ENCODE results near the gene MEGF11.

MEGF11 gene

GRCh38 chr15:66253418-66254088 is at the start of gene MEGF11:
MEGF11 (minus strand) TSS chr15:66253750; CDS start chr15:66128403, 125,347 bp downstream.
- peak; percentile 36 for DNase-seq (ENCODE audit: low spot score)

GRCh38 chr15:66302489-66303278 is 49.1 kb upstream of the MEGF11 start:
- no peak for DNase-seq (ENCODE audit: low spot score)

- no peak for DNase-seq (ENCODE audit: low spot score)
Measured at GRCh38 chr15:66298803-66299251, 45.3 kb upstream of the MEGF11 start.

- no peak for DNase-seq (ENCODE audit: low spot score)
Measured at GRCh38 chr15:66296186-66296585, 42.6 kb upstream of the MEGF11 start.

- DNase-seq (ENCODE audit: low spot score): peak; percentile 66
Measured at GRCh38 chr15:66294932-66295235, 41.3 kb upstream of the MEGF11 start.

GRCh38 chr15:66294157-66294931 is 40.8 kb upstream of the MEGF11 start:
- peak; percentile 50 for DNase-seq (ENCODE audit: low spot score)

- peak; percentile 54 for DNase-seq (ENCODE audit: low spot score)
Measured at GRCh38 chr15:66293419-66294156, 40.0 kb upstream of the MEGF11 start, which contains the start of gene DIS3L. DIS3L (plus strand) TSS chr15:66293568; CDS start chr15:66293597, 29 bp downstream.

- DNase-seq (ENCODE audit: low spot score): no peak
Measured at GRCh38 chr15:66292571-66293418, 39.2 kb upstream of the MEGF11 start.

- DNase-seq (ENCODE audit: low spot score): no peak
Measured at GRCh38 chr15:66291816-66292570, 38.4 kb upstream of the MEGF11 start.

- no peak for DNase-seq (ENCODE audit: low spot score)
Measured at GRCh38 chr15:66290518-66290917, 37.0 kb upstream of the MEGF11 start.

GRCh38 chr15:66290007-66290406 is 36.5 kb upstream of the MEGF11 start:
- DNase-seq (ENCODE audit: low spot score): no peak

- DNase-seq (ENCODE audit: low spot score): peak; percentile 14
Measured at GRCh38 chr15:66288551-66289185, 35.1 kb upstream of the MEGF11 start.

GRCh38 chr15:66288093-66288492 is 34.5 kb upstream of the MEGF11 start:
- no peak for DNase-seq (ENCODE audit: low spot score)

- peak; percentile 12 for DNase-seq (ENCODE audit: low spot score)
Measured at GRCh38 chr15:66287461-66288057, 34.0 kb upstream of the MEGF11 start.

- DNase-seq (ENCODE audit: low spot score): no peak
Measured at GRCh38 chr15:66285533-66286280, 32.2 kb upstream of the MEGF11 start.

GRCh38 chr15:66284271-66284670 is 30.7 kb upstream of the MEGF11 start:
- no peak for DNase-seq (ENCODE audit: low spot score)

GRCh38 chr15:66278671-66279070 is 25.1 kb upstream of the MEGF11 start:
- no peak for DNase-seq (ENCODE audit: low spot score)

GRCh38 chr15:66278056-66278455 is 24.5 kb upstream of the MEGF11 start:
- DNase-seq (ENCODE audit: low spot score): no peak

GRCh38 chr15:66276546-66276945 is 23.0 kb upstream of the MEGF11 start:
- no peak for DNase-seq (ENCODE audit: low spot score)
